COR-L47 (cell line): ENCODE results near the gene CLCNKB.
"Not testable (repeated sequence)": the region's sequence is repeated elsewhere in the genome, so short reads cannot be mapped to it uniquely, and the experiment has no call there.

ENCODE experiments used
- DNase-seq: peaks from one replicate; lab custom pipeline; 2025; lab: John Stamatoyannopoulos, UW

Gene CLCNKB

GRCh38 chr1:16043521-16043920 lies at the start of gene CLCNKB:
TSS of gene CLCNKB (plus strand) at chr1:16043782. CDS start at chr1:16044493, 711 bp downstream.
- no peak for DNase-seq

- DNase-seq = no peak
Measured at GRCh38 chr1:15994081-15994480, 49.5 kb upstream of the CLCNKB start.

- peak; percentile 46 for DNase-seq
Measured at GRCh38 chr1:15994590-15995351, 48.8 kb upstream of the CLCNKB start.

GRCh38 chr1:15997076-15997585 lies 46.5 kb upstream of the CLCNKB start:
- DNase-seq = no peak

- DNase-seq = no peak
Measured at GRCh38 chr1:15997637-15998280, 45.8 kb upstream of the CLCNKB start.

GRCh38 chr1:15998929-15999328 lies 44.7 kb upstream of the CLCNKB start:
- no peak for DNase-seq

- DNase-seq = not testable (repeated sequence)
Measured at GRCh38 chr1:16001274-16001673, 42.3 kb upstream of the CLCNKB start.

- DNase-seq = no peak
Measured at GRCh38 chr1:16005597-16005996, 38.0 kb upstream of the CLCNKB start.

- no peak for DNase-seq
Measured at GRCh38 chr1:16006010-16006409, 37.6 kb upstream of the CLCNKB start.

GRCh38 chr1:16006552-16007485 lies 36.8 kb upstream of the CLCNKB start:
- no peak for DNase-seq

- DNase-seq = no peak
Measured at GRCh38 chr1:16007671-16008341, 35.8 kb upstream of the CLCNKB start.

GRCh38 chr1:16009030-16009460 lies 34.5 kb upstream of the CLCNKB start:
- DNase-seq = peak; percentile 54

GRCh38 chr1:16009678-16010077 lies 33.9 kb upstream of the CLCNKB start:
- DNase-seq = no peak

- no peak for DNase-seq
Measured at GRCh38 chr1:16010837-16011236, 32.7 kb upstream of the CLCNKB start.

GRCh38 chr1:16011936-16012589 lies 31.5 kb upstream of the CLCNKB start:
- no peak for DNase-seq

- DNase-seq = peak; percentile 11
Measured at GRCh38 chr1:16012590-16013219, 30.9 kb upstream of the CLCNKB start.

GRCh38 chr1:16013220-16013907 lies 30.2 kb upstream of the CLCNKB start:
- DNase-seq = no peak

GRCh38 chr1:16013908-16014258 lies 29.7 kb upstream of the CLCNKB start:
- no peak for DNase-seq

GRCh38 chr1:16014509-16015482 lies 28.8 kb upstream of the CLCNKB start:
- DNase-seq = no peak
